Mesendoderm (in vitro differentiated cells): ENCODE data around the gene ITPRIPL1. TPM values are rescaled to one million over a fixed set of nuclear protein-coding genes. Genes with fewer than 3 reads are reported as not detected.
"Not testable (repeated sequence)": the region's sequence is repeated elsewhere in the genome, so short reads cannot be mapped to it uniquely, and the experiment has no call there.

Experiments
- DNase-seq: peaks from one replicate; pipeline ENCODE4 v3.0.0; 2013
- H2AK5ac ChIP-seq: 2 replicates; pipeline ENCODE4 v1.6.1; 2013; ENCODE audit warnings: low read length, inconsistent platforms
- H2BK120ac ChIP-seq: 2 replicates; pipeline ENCODE4 v1.6.1; 2013; ENCODE audit warnings: low read depth, mild to moderate bottlenecking, low read length, moderate library complexity, mixed read lengths
- H2BK15ac ChIP-seq: replicated peaks from 2 replicates; pipeline ENCODE4 v1.6.1; 2013; ENCODE audit warnings: low read depth, mild to moderate bottlenecking, moderate library complexity
- H2BK5ac ChIP-seq: 2 replicates; pipeline ENCODE4 v1.6.1; 2013; ENCODE audit warnings: low read length, inconsistent platforms
- H3K18ac ChIP-seq: 2 replicates; pipeline ENCODE4 v1.6.1; 2013; ENCODE audit warnings: mild to moderate bottlenecking, low read length, mixed read lengths
- H3K23ac ChIP-seq: one replicate; pipeline ENCODE4 v1.6.1; 2013; ENCODE audit warnings: low read length
- H3K27ac ChIP-seq: 2 replicates; pipeline ENCODE4 v1.5.1; 2013; ENCODE audit warnings: low read depth, mild to moderate bottlenecking, inconsistent platforms, low read length, moderate library complexity
- H3K27me3 ChIP-seq: 2 replicates; pipeline ENCODE4 v1.6.1; 2013; ENCODE audit warnings: low read length, control low read depth, mild to moderate bottlenecking, inconsistent platforms; ENCODE audit not compliant: insufficient read depth, poor library complexity
- H3K36me3 ChIP-seq: 2 replicates; pipeline ENCODE4 v1.6.1; 2013; ENCODE audit warnings: low read length, inconsistent platforms; ENCODE audit not compliant: control insufficient read depth, insufficient read depth
- H3K4ac ChIP-seq: one replicate; pipeline ENCODE4 v1.6.1; 2013; ENCODE audit warnings: low read depth, mild to moderate bottlenecking, low read length, moderate library complexity
- H3K4me1 ChIP-seq: 2 replicates; pipeline ENCODE4 v1.6.1; 2013; ENCODE audit warnings: low read depth, low read length, inconsistent platforms; ENCODE audit not compliant: control insufficient read depth
- H3K4me2 ChIP-seq: 2 replicates; pipeline ENCODE4 v1.6.1; 2013; ENCODE audit warnings: low read length
- H3K4me3 ChIP-seq: 2 replicates; pipeline ENCODE4 v1.5.1; 2013; ENCODE audit warnings: mild to moderate bottlenecking, low read length
- H3K56ac ChIP-seq: one replicate; pipeline ENCODE4 v1.6.1; 2013; ENCODE audit warnings: low read length
- H3K79me1 ChIP-seq: 2 replicates; pipeline ENCODE4 v1.6.1; 2013; ENCODE audit warnings: low read length, inconsistent platforms
- H3K79me2 ChIP-seq: 2 replicates; pipeline ENCODE4 v1.6.1; 2013; ENCODE audit warnings: mild to moderate bottlenecking, low read length; ENCODE audit not compliant: control insufficient read depth, insufficient read depth
- H3K9ac ChIP-seq: 2 replicates; pipeline ENCODE4 v1.6.1; 2013; ENCODE audit warnings: low read length, inconsistent platforms
- H4K5ac ChIP-seq: one replicate; pipeline ENCODE4 v1.6.1; 2013; ENCODE audit warnings: low read length
- H4K8ac ChIP-seq: one replicate; pipeline ENCODE4 v1.6.1; 2013; ENCODE audit warnings: low read depth, mild to moderate bottlenecking, control low read depth, low read length, moderate library complexity
- WGBS: extraction: QIAGEN DNeasy Blood & Tissue Kit; methylation state at CpG from one replicate; pipeline ENCODE4 v1.1.7; 2013; ENCODE audit warnings: low lambda C conversion rate, missing lambda C conversion rate; ENCODE audit not compliant: insufficient coverage; ENCODE audit errors: extremely low coverage; 5-methylcytosine and 5-hydroxymethylcytosine counted together
- polyA plus RNA-seq, 2 experiments: library from polyadenylated mRNA; stranded (reverse); fragments of 200-250 nt; gene quantifications; one replicate each; pipeline ENCODE4 v1.2.3, GENCODE V29; 2013

The ITPRIPL1 gene
- 7.0 TPM for polyA plus RNA-seq (2013, experiment 1 of 2)
- polyA plus RNA-seq (2013, experiment 2 of 2), result 6.6 TPM

GRCh38 chr2:96325041-96325883 lies at the start of gene ITPRIPL1:
ITPRIPL1 (plus strand) TSS chr2:96325317; CDS start chr2:96325840, 523 bp downstream.
- no peak within 1 kb of the TSS for H3K4ac ChIP-seq
- peaks cover 16% of the 10 kb centered on the region for H3K27me3 ChIP-seq
- no CpG with 5 or more reads among the region's 58 CpGs for WGBS
- H2BK5ac ChIP-seq, result no peak within 1 kb of the TSS
- peak within 1 kb of the TSS; percentile 88 for H3K9ac ChIP-seq
- H3K18ac ChIP-seq, result peak within 1 kb of the TSS; percentile 15
- peak within 1 kb of the TSS; percentile 94 for H3K56ac ChIP-seq
- peak within 1 kb of the TSS; percentile 94 for H3K4me2 ChIP-seq
- H3K36me3 ChIP-seq, result no peaks in the 10 kb centered on the region
- H4K5ac ChIP-seq, result no peak within 1 kb of the TSS
- H4K8ac ChIP-seq, result no peak within 1 kb of the TSS
- H3K27ac ChIP-seq, result no peak within 1 kb of the TSS
- H3K79me2 ChIP-seq, result no peaks in the 10 kb centered on the region
- H3K23ac ChIP-seq, result peak within 1 kb of the TSS; percentile 60
- H2BK15ac ChIP-seq, result no peak within 1 kb of the TSS
- H2AK5ac ChIP-seq, result no peak within 1 kb of the TSS
- peak within 1 kb of the TSS; percentile 63 for H3K4me3 ChIP-seq
- H3K4me1 ChIP-seq, result peaks cover 5% of the 10 kb centered on the region
- H2BK120ac ChIP-seq, result no peak within 1 kb of the TSS
- H3K79me1 ChIP-seq, result peaks cover 1% of the 10 kb centered on the region
- DNase-seq, result peak; percentile 44

- no peaks in the 10 kb centered on the region for H3K79me2 ChIP-seq
- no peak overlapping the region for H4K5ac ChIP-seq
- H3K9ac ChIP-seq, result no peak overlapping the region
- no peak overlapping the region for H3K56ac ChIP-seq
- no peak overlapping the region for H3K23ac ChIP-seq
- peaks cover 32% of the 10 kb centered on the region for H3K36me3 ChIP-seq
- H3K4me1 ChIP-seq, result no peaks in the 10 kb centered on the region
- no peak overlapping the region for H3K4me2 ChIP-seq
- H3K18ac ChIP-seq, result no peak overlapping the region
- no peak overlapping the region for H3K4me3 ChIP-seq
- WGBS, result no CpG with 5 or more reads among the region's 21 CpGs
- no peak overlapping the region for H2BK15ac ChIP-seq
- no peak overlapping the region for H3K4ac ChIP-seq
- no peak overlapping the region for H2BK5ac ChIP-seq
- DNase-seq, result no peak
- H2AK5ac ChIP-seq, result no peak overlapping the region
- H2BK120ac ChIP-seq, result no peak overlapping the region
- no peaks in the 10 kb centered on the region for H3K79me1 ChIP-seq
- H4K8ac ChIP-seq, result no peak overlapping the region
- no peak overlapping the region for H3K27ac ChIP-seq
- H3K27me3 ChIP-seq, result no peaks in the 10 kb centered on the region
Measured at GRCh38 chr2:96276787-96277499, 48.2 kb upstream of the ITPRIPL1 start.

GRCh38 chr2:96287273-96287856 lies 37.8 kb upstream of the ITPRIPL1 start:
- Histone ChIP-seq H3K36me3 (peaks cover 78% of the 10 kb centered on the region), H2BK5ac (no peak overlapping the region), H3K27ac (no peak overlapping the region), H3K4me1 (no peaks in the 10 kb centered on the region), H3K9ac (no peak overlapping the region), H3K18ac (no peak overlapping the region), H3K4me3 (no peak overlapping the region), H3K4ac (no peak overlapping the region), H3K79me1 (no peaks in the 10 kb centered on the region), H4K5ac (no peak overlapping the region), H3K23ac (no peak overlapping the region), H4K8ac (no peak overlapping the region), H3K79me2 (no peaks in the 10 kb centered on the region), H2BK120ac (no peak overlapping the region), H2AK5ac (no peak overlapping the region), H3K56ac (no peak overlapping the region), H2BK15ac (no peak overlapping the region), H3K27me3 (no peaks in the 10 kb centered on the region), H3K4me2 (no peak overlapping the region)
- WGBS, result no CpG with 5 or more reads among the region's 6 CpGs
- no peak for DNase-seq

- Histone ChIP-seq H3K4me3 (no peak overlapping the region), H3K36me3 (peaks cover 58% of the 10 kb centered on the region), H4K8ac (no peak overlapping the region), H3K27me3 (no peaks in the 10 kb centered on the region), H3K4me1 (no peaks in the 10 kb centered on the region), H2BK5ac (no peak overlapping the region), H2BK120ac (no peak overlapping the region), H3K18ac (no peak overlapping the region), H2BK15ac (no peak overlapping the region), H3K4ac (no peak overlapping the region), H3K9ac (no peak overlapping the region), H4K5ac (no peak overlapping the region), H3K79me2 (no peaks in the 10 kb centered on the region), H3K56ac (no peak overlapping the region), H3K79me1 (no peaks in the 10 kb centered on the region), H2AK5ac (no peak overlapping the region), H3K27ac (no peak overlapping the region), H3K23ac (no peak overlapping the region), H3K4me2 (no peak overlapping the region)
- WGBS, result no CpG with 5 or more reads among the region's 5 CpGs
- no peak for DNase-seq
Measured at GRCh38 chr2:96291751-96292150, 33.4 kb upstream of the ITPRIPL1 start.

GRCh38 chr2:96294271-96294670 lies 30.8 kb upstream of the ITPRIPL1 start:
- H2BK15ac ChIP-seq, H2BK120ac ChIP-seq, H2BK5ac ChIP-seq, H3K4me1 ChIP-seq, H3K18ac ChIP-seq, H4K8ac ChIP-seq, H3K23ac ChIP-seq, H3K9ac ChIP-seq, H4K5ac ChIP-seq, H3K4me2 ChIP-seq, H3K27me3 ChIP-seq, H3K79me1 ChIP-seq, DNase-seq, H3K79me2 ChIP-seq, H3K27ac ChIP-seq, H3K56ac ChIP-seq, H3K4me3 ChIP-seq, H2AK5ac ChIP-seq, H3K4ac ChIP-seq: not testable (repeated sequence)
- WGBS, result no CpG with 5 or more reads among the region's 8 CpGs
- peaks cover 50% of the 10 kb centered on the region for H3K36me3 ChIP-seq
